GM18907 (cell line): ENCODE measurements around the gene HOXD12.
A peak's percentile ranks its signal among the peaks of the same experiment; 100 is the strongest.

ENCODE experiments used
- ATAC-seq: cut with Tn5 transposase; IDR thresholded peaks from one replicate; pipeline ENCODE4 v1.9.1; 2021; ENCODE audit warnings: mild to moderate bottlenecking, moderate library complexity; ENCODE audit not compliant: unreplicated experiment

Gene HOXD12

DNA sequence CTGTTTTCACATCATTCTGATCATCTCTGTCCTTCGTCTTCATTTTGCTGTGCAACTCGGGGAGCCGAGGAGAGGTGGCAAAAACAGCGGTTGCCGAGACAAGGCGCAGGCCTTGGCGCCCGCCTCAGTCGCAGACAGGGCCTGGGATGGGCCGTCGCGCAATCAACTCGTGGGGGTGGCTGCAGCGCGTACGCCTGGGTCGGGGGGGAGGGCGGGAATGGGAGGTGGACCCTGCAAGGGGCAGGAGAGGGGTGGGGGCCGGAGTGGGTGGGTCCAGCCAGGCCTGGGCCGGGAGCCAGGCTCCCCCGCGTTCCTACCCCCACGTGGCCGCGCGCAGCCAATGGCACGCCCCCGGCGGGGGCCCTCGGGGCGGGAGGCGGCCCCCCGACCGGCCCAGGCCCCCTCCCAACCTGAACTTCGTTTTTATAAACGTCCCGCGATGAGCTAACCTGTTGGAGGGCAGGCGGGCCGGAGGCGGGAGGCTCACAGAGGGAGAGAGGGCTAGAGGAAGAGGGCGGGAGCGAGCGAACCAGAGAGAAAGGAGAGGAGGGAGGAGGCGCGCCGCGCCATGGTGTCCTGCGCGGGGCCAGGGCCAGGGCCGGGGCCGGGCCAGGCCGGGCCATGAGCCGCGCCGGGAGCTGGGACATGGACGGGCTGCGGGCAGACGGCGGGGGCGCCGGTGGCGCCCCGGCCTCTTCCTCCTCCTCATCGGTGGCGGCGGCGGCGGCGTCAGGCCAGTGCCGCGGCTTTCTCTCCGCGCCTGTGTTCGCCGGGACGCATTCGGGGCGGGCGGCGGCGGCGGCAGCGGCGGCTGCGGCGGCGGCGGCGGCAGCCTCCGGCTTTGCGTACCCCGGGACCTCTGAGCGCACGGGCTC, 7.1 kb upstream of the HOXD12 start, which contains the start of gene HOXD13:
TSS of gene HOXD13 (plus strand) at position 452 of the 875 bp plus-strand sequence. CDS start at position 622, 170 bp downstream.
- ATAC-seq, result no peak

DNA sequence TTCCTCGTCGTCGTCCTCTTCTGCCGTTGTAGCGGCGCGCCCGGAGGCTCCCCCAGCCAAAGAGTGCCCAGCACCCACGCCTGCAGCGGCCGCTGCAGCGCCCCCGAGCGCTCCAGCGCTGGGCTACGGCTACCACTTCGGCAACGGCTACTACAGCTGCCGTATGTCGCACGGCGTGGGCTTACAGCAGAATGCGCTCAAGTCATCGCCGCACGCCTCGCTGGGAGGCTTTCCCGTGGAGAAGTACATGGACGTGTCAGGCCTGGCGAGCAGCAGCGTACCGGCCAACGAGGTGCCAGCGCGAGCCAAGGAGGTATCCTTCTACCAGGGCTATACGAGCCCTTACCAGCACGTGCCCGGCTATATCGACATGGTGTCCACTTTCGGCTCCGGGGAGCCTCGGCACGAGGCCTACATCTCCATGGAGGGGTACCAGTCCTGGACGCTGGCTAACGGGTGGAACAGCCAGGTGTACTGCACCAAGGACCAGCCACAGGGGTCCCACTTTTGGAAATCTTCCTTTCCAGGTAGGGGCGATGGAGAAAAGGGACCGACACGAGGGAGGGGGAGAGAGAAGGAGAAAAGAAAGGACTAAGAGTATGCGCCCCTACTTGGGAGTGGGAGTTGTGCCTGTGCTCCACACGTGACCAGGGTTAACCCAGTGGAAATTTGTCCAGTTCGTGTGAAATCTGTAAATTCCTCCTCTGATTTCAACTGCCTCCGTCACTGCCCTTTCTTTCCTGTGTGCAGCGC, 6.3 kb upstream of the HOXD12 start:
- no peak for ATAC-seq

DNA sequence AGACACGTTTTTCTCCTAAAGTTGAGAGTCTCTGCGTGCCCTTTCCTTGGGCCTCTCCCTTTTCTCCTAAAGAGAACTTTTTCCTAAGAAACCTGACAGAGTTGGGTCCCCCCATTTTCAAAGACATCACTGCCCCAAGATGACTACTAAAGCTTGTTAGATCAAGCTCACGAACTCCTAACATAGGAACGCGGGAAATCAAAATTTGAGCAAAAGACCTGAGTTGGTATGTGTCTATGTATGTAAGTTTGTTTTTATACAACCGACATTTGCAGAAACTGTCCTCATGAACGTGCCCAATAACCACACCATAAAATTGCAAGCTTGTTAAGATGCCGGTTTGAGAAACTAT, 5.7 kb upstream of the HOXD12 start:
- no peak for ATAC-seq

DNA sequence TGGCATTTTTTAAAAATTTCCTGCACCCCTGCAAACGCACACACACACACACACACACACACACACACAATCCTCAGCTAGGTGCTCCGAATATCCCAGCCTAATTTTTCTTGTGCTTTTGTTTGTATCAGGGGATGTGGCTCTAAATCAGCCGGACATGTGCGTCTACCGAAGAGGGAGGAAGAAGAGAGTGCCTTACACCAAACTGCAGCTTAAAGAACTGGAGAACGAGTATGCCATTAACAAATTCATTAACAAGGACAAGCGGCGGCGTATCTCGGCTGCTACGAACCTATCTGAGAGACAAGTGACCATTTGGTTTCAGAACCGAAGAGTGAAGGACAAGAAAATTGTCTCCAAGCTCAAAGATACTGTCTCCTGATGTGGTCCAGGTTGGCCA, 5.2 kb upstream of the HOXD12 start:
- ATAC-seq, result no peak

DNA sequence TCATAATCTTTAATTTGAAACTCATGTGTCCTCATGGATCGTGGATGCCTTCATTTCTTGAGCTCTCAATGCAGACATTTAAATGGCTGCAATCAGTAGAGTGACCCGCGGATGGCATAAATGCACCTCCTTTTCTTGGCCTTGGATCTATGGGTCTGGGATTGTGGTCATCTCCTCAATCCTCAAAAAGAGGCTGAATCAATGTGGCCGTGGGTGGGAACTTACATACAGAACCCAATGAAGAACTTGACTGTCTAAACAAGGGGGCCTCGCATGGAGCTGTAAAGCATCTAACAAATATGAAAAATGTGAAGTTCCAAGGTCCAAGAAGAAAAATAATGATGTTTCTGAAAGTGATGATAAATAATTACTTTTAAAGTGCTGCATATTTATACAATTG, 4.2 kb upstream of the HOXD12 start:
- ATAC-seq, result no peak

DNA sequence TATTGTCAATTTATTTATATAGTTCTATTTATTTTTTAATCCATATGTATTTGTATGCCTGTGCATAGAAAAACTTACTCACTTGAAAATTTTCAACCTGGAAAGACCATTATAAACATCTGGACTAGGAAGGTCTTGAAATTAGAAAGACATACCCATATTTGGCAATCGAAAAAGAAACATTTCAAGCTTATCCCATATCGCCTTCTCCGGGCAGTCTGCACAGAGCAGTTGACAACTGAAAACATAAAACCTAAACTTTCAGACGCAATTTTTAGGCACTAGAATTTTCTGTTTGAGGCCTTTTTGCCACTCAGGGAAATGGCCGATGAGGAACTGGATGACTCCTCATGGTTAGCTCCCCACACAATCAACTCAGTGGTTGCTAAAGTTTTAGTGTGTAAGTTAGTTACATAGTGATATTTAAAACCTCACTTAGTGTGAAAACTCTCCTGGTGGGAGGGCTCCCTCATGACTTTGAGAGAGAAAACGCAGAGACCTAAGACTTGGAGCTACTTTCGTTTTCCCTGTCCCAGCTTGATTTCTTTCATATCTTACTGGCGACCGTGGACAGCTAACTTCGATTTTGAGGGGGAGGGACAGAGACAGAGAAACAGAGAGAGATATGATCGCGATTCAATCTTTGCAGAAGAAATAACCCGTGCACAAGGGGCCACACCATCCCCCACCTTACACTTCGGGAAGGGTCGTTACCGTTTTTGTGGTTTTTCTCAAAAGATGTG, 3.2 kb upstream of the HOXD12 start:
- ATAC-seq, result no peak

DNA sequence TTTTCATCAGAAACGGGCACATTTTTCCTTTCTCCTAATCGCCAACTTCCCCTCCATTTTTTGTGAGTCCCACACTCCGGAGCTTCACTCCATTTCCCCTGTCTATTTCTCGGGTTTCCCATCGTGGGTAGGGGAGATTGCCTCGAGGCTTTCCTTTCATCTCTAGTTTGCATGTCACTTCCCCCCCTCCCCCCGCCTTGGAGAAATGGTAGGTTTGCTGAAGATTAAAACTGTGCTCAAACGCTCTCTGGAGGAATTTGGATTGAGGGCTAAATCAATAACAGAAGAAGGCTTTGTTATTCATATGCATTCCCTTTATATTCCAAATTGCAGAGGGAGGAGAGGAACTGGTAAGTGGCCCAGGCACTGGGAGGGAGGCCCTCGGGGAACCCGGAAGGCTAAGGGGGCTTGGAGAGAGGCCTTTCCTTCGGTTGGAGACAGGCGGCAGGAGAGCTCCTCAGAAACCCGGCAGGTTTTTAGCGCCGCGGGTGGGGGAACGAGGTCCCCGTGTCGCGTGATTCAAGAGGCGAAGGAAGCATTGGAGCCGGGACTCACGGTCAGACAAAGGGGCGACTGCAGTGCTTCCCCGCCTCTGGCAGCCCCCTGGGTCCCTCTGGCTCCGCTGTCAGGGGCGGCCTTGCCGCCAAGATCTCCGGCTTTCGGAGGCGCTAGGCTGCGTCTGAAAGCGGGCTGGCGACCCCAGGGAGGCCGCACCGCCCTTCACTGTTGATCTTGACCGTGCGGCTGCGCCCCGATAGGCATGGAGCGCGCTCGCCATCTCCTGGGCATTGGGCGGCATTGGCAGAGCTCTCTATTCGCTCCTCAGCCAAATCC, 2.4 kb upstream of the HOXD12 start:
- peak; percentile 93 for ATAC-seq

DNA sequence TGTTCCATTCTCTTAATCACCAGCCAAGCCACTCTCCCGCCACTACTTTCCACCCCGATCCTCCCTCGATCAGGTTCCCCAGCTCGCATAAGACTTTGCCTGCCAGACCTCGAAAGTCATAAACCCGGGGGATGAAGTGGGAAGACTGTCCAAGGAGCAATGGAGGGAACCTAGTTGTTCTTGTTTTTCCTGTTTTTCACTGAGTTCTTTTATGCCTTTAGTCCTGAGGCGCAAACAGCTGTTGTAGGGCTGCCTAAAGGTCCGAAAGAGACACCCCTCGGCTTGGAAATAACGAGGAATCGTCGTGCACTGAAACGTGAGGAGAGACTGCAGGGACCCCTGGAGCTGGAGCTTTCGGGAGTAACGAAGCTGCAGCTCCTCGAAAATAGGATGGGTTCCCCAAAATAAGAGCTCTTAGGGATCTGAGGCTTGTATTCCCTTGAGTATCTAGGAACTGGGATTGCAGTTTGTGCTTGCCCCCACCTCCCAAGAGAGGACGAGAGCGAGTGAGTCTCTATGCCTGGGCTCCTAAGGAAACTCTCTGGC, 1.7 kb upstream of the HOXD12 start:
- no peak for ATAC-seq

DNA sequence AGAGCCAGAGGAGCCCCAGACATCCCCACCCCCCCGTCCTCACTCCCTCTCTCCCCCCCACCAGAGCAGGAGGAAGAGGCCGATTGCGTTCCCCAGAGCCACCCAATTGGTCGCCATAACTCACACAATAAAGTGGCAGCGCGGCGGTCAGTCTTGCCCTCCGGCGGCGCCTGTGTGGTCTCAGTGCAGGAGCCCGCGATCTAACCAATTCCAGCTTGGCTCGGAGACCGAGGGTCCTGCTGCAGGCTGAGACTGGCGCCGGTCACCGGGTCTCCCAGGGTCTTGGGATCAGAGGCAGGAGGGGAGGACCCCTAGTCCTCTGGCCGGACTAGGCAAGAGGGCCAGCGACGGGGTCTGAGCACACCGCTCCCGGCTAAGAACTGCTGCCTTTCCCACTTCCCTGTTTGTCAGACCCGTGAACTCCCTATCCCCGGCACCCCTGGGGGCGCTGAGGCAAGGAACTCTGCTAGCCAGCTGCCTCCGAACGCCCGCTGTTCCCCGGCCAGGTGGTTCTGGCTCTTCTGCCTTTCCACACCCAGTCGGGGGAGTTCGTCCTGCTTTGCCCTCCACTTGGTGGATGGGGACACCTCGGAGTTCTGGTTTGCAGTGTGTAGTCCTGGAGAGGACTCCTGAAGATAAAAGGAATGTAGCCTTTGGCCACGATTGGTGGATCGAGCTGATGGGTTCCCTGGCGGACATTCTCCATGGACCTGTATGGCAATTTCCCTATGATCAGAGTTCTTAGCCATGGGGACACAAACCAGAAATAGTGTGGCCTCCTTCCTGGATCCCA, 1.0 kb upstream of the HOXD12 start:
- no peak for ATAC-seq

DNA sequence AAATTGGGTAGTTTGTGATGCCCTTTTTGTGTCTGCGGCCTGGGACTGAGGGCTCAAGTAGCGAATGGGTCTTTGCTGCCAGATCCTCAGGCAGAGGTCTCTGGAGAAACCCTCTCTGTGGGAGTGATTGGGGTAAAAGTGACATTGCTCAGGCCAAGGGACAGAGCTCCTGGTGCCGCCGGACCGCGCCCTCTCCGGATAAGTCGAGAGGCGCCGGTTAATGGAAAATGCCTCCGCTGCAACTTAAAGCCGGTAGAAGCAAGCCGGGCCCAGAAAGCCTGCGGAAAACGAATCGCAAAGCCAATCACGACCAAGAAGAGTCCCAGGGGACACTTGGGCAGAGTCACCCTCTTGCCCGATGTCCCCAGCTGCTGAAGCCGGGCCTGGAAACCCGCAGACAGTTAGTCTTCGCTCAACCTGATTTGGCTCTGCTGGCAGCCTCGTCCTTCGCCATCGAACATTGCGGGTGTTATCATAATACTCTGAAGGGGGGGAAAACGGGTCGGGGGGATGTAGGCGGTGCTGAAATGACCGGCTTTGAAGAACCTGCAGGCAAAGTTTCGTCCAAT, 352 bp upstream of the HOXD12 start:
- ATAC-seq, result no peak

DNA sequence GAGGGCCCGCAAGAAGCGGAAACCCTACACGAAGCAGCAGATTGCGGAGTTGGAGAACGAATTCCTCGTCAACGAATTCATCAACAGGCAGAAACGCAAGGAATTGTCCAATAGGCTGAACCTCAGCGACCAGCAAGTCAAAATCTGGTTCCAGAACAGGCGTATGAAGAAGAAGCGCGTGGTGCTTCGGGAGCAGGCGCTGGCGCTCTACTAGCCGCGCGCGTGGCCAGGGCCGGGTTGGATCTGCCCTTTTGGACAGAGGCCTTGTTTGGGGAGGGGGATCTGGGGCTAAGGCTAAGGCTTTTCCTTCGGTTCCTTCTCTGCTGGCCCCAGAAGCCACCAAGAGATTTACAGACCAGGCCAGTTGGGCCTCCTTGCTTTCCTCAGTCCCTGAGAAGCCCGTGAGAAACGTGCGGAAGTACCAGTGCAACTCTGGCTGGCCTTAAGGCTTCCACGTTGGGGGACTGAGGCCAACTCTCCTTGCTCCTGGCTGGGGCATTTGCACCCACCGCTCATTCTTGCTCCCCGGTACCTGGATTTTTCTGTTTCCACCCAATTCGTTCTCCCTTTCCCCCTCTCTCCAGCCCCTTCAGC, 1.0 kb downstream of the HOXD12 start:
- ATAC-seq, result no peak

DNA sequence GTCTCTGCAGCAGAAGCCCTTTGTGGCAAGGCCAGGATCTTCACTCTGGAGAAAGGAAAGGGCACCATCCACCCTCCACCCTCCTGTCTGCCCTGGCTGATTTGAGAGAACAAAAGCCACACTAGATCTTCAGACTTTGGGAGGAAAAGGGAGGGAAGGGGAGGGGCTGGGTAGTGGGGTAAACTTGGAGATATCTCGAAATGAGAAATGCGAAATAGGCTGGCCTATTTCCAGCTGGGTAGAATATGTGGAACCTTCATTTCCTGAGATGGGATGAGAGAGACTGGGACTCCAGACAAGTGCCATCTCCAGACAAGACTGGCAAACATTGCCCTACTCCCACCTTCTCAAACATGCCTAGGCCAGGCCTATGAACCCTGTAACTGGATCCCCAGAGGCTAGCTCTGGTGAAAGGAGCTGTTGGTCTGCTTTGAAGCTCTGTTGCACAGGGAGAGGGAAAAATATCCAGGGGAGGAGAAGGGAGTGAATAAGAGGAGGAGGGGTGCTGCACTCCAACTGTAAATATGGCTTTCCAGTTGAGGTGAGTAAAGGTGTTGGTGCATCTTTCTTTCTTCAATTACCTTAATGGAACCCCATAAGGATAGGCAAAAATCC, 1.7 kb downstream of the HOXD12 start:
- ATAC-seq, result no peak

DNA sequence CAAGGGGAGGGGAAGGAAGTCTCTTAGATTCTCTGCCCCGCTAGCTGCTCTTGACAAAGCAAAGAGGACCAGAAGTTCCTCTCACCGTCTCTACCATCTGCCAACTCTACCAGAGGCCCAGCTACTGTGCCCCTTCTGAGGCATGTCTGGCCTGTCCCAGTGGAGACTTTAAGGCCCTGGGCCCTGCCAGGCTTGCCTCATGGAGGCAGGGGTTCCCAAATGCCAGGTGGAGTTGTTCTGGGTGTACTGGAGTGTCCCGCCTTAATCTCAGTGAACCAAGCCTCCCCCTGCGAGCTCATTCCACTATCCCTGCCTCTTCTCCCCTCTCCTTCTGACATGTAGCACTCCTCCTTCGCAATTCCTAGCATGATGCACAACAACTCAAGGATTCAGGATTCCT, 2.2 kb downstream of the HOXD12 start:
- no peak for ATAC-seq

DNA sequence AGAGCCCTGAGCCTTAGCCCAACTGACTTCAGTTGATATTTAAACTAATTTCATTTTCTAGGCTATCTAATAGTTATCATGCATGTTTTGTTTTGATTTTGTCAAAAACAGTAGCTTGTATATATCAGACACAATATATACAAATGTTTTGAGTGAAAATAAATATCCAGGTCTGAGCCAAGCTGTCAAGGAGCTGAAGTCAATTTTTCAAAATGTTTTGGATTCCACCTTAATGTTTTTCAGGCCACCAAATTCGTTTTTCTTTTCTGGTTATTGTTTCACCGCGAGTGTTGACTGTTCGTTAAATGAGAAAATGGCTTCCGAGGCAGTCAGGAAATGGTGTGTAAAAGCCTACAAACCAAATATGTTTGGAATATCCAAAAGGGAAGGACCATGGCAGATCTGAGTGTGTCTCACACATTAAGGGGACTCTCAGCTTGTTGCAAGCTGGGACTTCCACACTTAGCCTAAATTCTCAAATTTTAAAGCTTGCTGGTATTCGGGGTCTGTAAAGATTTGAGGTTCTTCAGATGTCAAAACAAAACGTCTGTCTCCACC, 2.8 kb downstream of the HOXD12 start:
- no peak for ATAC-seq

DNA sequence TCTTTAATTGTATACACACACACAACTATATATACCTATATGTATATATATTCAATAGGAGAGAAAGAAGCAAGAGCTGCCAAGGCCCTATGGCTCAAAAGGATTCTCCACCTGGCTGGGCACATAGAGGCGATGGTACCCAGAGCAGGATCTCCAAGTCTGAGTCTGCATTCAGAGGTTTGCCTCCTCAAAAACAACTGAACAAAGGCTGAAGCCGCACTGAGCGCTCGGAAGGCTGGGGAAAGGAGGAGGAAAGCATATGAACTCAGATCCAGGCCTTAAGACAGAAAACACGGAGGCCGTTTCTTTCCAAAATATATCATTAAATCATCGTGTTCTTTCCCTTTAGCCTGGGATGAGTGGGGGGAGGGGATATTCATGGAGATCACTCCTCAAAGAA, 3.6 kb downstream of the HOXD12 start:
- ATAC-seq, result no peak

DNA sequence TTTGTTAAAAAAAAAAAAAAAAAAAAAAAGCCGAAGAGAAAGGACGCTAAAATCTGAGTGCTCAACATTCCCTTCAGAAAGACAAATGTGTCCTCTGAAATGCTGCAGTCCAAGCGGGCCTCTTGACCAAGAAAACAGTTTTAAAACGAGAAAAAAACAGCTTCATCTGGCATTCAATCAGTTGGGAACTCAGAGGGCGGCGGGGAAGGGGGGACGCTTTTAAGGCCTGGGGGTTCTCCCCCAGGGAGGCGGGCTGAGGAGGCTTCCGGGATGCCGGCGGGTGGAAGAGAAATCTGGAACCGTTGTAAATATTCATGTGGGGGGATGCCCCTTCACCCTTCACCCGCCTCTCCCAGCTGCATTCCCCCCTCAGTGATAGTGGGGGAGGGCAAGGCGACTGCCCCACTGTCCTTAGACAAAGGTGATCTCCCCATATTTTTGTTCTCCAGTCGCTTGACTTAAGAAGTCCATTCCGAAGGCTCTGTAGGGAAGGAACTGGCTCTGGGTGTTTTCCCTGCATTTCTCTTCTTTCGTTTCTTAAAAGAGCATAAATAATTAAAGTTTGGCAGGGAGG, 4.2 kb downstream of the HOXD12 start:
- no peak for ATAC-seq

DNA sequence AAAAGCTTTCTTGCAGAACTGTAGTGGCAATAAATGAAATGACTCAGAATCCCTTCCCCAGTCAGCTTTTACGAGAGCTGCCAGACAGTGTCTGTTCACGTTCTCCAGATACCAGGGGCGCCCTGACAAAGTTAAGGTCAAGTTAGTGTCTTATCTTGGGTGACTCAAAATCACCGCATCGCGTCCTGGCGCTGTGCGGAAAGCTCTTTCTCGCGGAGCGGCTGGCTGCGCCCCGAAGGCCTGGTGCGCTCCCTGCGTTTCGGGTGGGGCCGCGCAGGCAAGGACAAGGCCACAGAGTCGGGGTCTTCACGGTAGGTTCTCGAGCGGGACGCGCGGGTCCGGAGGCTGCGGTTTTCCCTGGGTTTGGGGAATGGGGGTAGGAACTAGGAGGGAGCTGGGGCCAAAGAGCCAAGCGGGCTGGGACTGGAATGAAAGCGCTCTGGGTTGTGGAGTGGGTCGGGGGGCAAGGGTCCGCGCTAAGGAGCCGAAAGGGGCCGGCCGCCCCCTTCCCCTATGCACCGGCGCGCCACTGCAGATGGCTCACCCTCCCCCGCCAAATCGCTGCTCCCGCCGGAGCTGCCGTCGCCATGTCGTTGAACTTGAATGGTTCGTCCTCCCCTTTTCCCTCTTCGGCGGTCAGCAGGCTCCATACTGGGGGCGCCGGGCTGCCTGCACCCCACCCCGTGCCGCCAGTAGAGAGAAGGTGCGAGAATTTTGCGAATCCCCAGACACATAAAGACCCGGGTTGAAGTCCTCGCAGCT, 4.9 kb downstream of the HOXD12 start:
- ATAC-seq, result no peak
